Measurements from ENCODE around the gene NUP107. TPM values are rescaled to one million over a fixed set of nuclear protein-coding genes. Genes with fewer than 3 reads are reported as not detected.

The NUP107 gene
- total and polyA plus RNA-seq, 4 donors, result 32.3 to 56.2 (median 46.8) TPM

- no peaks in the 10 kb centered on the region for H3K27me3 ChIP-seq (ENCODE audit: control insufficient read depth, insufficient read depth, low read length)
- no peaks in the 10 kb centered on the region for H3K36me3 ChIP-seq (ENCODE audit: control insufficient read depth, insufficient read depth, low read length)
- 100% methylated on average over 1 of the region's 2 CpGs for WGBS (ENCODE audit: insufficient coverage)
Observed at GRCh38 chr12:68791897-68792481, 105.2 kb downstream of the NUP107 start.

DNA sequence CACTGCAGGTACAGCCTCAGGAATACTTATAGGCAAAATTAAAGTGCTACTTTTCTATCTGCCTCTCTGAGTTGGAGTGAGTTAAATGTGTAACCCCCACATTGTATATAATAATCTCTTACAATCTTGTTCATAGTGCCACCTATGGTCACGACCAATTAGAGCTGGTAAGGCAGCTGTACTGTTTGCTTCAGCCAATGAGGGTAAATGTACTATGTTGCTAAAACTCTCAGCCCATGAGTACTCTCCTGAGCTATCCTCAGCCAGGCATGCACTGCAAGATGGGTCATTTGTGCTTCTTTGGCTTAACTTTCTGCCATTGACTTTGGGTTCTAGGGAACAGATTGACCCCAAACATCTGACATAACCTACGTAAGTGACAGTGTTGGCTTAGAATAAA, 106.2 kb downstream of the NUP107 start:
- no peaks in the 10 kb centered on the region for H3K36me3 ChIP-seq (ENCODE audit: control insufficient read depth, insufficient read depth, low read length)
- WGBS (ENCODE audit: insufficient coverage), result no CpG with 5 or more reads among the region's 2 CpGs
- no peak overlapping the region for H3K27ac ChIP-seq (ENCODE audit: low read depth, low read length)
- H3K4me1 ChIP-seq (ENCODE audit: control insufficient read depth, insufficient read depth, low read length), result no peaks in the 10 kb centered on the region
- no peaks in the 10 kb centered on the region for H3K27me3 ChIP-seq (ENCODE audit: control insufficient read depth, insufficient read depth, low read length)
- no peak overlapping the region for H3K4me3 ChIP-seq (ENCODE audit: low read depth, low read length)
- peak in 1 of 6 donors; percentile 57 for DNase-seq (ENCODE audit: low read depth in 4 of 6, low spot score in 6 of 6)
- H3K9me3 ChIP-seq (ENCODE audit: control insufficient read depth, insufficient read depth, low read length), result no peaks in the 10 kb centered on the region

More at GRCh38 chr12:68791897-68792481, 105.2 kb downstream of the NUP107 start:
- H3K4me1 ChIP-seq (ENCODE audit: control insufficient read depth, insufficient read depth, low read length), result no peaks in the 10 kb centered on the region
- no peak overlapping the region for H3K27ac ChIP-seq (ENCODE audit: low read depth, low read length)
- H3K9me3 ChIP-seq (ENCODE audit: control insufficient read depth, insufficient read depth, low read length), result no peaks in the 10 kb centered on the region
- no peak for DNase-seq (ENCODE audit: low read depth in 4 of 6, low spot score in 6 of 6)
- no peak overlapping the region for H3K4me3 ChIP-seq (ENCODE audit: low read depth, low read length)

GRCh38 chr12:68793436-68793835, 106.7 kb downstream of the NUP107 start:
- Histone ChIP-seq H3K4me1 (ENCODE audit: control insufficient read depth, insufficient read depth, low read length) (no peaks in the 10 kb centered on the region), H3K4me3 (ENCODE audit: low read depth, low read length) (no peak overlapping the region), H3K27me3 (ENCODE audit: control insufficient read depth, insufficient read depth, low read length) (no peaks in the 10 kb centered on the region), H3K9me3 (ENCODE audit: control insufficient read depth, insufficient read depth, low read length) (no peaks in the 10 kb centered on the region), H3K27ac (ENCODE audit: low read depth, low read length) (no peak overlapping the region), H3K36me3 (ENCODE audit: control insufficient read depth, insufficient read depth, low read length) (no peaks in the 10 kb centered on the region)
- WGBS (ENCODE audit: insufficient coverage), result 100% methylated on average over 1 of the region's 4 CpGs
- no peak for DNase-seq (ENCODE audit: low read depth in 4 of 6, low spot score in 6 of 6)

DNA sequence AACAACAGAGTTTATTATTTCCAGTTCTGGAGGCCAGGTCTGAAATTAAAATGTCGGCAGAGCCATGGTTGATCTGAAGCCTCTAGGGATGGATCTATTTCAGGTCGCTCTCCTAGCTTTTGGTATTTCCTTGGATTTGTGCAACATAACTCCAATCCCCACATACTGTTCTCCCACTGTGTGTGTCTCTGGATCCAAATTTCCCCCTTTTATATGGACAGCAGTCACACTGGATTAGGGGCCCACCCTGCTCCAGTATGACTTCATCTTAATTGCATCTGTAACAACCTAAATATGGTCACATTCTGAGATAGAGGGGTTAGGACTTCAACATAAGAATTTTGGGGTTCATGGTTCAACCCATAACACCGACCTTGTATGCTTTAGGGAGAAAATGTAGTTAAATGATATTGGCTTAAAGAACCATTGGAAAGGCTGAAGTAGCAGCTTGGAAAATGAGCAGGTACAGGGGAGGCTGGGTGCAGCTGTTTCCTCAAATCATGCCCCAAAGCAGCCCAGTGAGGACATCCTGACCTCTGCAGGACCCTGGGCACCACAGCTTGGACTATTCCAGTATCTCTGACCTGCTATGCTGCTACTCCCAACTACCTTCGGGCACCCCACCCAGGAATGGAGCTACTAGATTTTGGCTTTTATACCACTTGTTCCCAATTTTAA, 107.3 kb downstream of the NUP107 start:
- H3K36me3 ChIP-seq (ENCODE audit: control insufficient read depth, insufficient read depth, low read length), result no peaks in the 10 kb centered on the region
- H3K9me3 ChIP-seq (ENCODE audit: control insufficient read depth, insufficient read depth, low read length), result no peaks in the 10 kb centered on the region
- no peaks in the 10 kb centered on the region for H3K27me3 ChIP-seq (ENCODE audit: control insufficient read depth, insufficient read depth, low read length)
- 100% methylated on average over 3 of the region's 4 CpGs for WGBS (ENCODE audit: insufficient coverage)
- no peak overlapping the region for H3K4me3 ChIP-seq (ENCODE audit: low read depth, low read length)
- no peak for DNase-seq (ENCODE audit: low read depth in 4 of 6, low spot score in 6 of 6)
- H3K27ac ChIP-seq (ENCODE audit: low read depth, low read length), result no peak overlapping the region
- no peaks in the 10 kb centered on the region for H3K4me1 ChIP-seq (ENCODE audit: control insufficient read depth, insufficient read depth, low read length)

DNA sequence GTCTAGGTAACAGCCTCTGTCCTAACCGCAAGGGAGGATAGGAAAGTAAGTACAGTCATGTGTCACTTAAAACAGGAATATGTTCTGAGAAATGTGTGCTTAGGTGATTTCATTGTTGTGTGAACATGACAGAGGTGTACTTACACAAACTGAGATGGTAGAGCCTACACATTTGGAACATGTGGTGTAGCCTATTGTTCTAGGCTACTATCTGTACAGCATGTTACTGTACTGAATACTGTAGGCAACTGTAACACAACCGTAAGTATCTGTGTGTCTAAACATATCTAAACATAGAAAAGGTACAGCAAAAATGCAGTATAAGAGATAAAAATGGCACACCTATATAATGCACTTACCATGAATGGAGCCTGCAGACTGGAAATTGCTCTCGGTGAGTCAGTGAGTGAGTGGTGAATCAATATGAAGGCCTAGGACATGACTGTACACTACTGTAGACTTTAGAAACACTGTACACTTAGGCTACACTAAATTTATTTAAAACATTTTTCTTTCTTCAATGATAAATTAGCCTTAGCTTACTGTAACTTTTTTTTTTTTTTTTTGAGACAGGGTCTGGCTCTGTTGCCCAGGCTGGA, 108.0 kb downstream of the NUP107 start:
- Histone ChIP-seq H3K4me3 (ENCODE audit: low read depth, low read length) (no peak overlapping the region), H3K36me3 (ENCODE audit: control insufficient read depth, insufficient read depth, low read length) (no peaks in the 10 kb centered on the region), H3K4me1 (ENCODE audit: control insufficient read depth, insufficient read depth, low read length) (no peaks in the 10 kb centered on the region), H3K27me3 (ENCODE audit: control insufficient read depth, insufficient read depth, low read length) (no peaks in the 10 kb centered on the region), H3K9me3 (ENCODE audit: control insufficient read depth, insufficient read depth, low read length) (no peaks in the 10 kb centered on the region), H3K27ac (ENCODE audit: low read depth, low read length) (no peak overlapping the region)
- DNase-seq (ENCODE audit: low read depth in 4 of 6, low spot score in 6 of 6), result no peak
- WGBS (ENCODE audit: insufficient coverage), result no CpG with 5 or more reads among the region's 3 CpGs

Other genes starting within 250 kb of the NUP107 start
- gene RAP1B, start 76.1 kb upstream of the NUP107 start, total RNA-seq, result 100 to 1,000 TPM; 141 to 203 TPM
- 100 to 1,000 TPM; 125 to 135 TPM for gene RAP1B, start 76.1 kb upstream of the NUP107 start, polyA plus RNA-seq (ENCODE audit: insufficient read length in 2 of 2)
- 10 to 100 TPM in 1 of 2 donors, 1 to 10 TPM in 1; 7.3 to 14.7 TPM for gene SLC35E3, start 59.2 kb downstream of the NUP107 start, total RNA-seq
- 10 to 100 TPM; 18.9 to 26.7 TPM for gene SLC35E3, start 59.2 kb downstream of the NUP107 start, polyA plus RNA-seq (ENCODE audit: insufficient read length in 2 of 2)
- 10 to 100 TPM; 62.1 to 92.7 TPM for gene MDM2, start 121.2 kb downstream of the NUP107 start, total RNA-seq
- 10 to 100 TPM; 77.1 to 78.6 TPM for gene MDM2, start 121.2 kb downstream of the NUP107 start, polyA plus RNA-seq (ENCODE audit: insufficient read length in 2 of 2)
- gene CPM, start 246.2 kb downstream of the NUP107 start, total RNA-seq, result 10 to 100 TPM; 13.8 to 17.7 TPM
- 10 to 100 TPM; 10.3 to 15.1 TPM for gene CPM, start 246.2 kb downstream of the NUP107 start, polyA plus RNA-seq (ENCODE audit: insufficient read length in 2 of 2)

Data from spinal cord (tissue), 10 donors.